NB4 (cell line): Measurements from ENCODE around the gene CPVL.

Experiments
- DNase-seq: peaks from one replicate; pipeline ENCODE4 v3.0.0; 2010; ENCODE audit warnings: low read depth
- H3K4me3 ChIP-seq: one replicate; pipeline ENCODE4 v1.5.1; 2011; ENCODE audit warnings: mild to moderate bottlenecking, low read depth, low read length, moderate library complexity
- CTCF ChIP-seq: IDR thresholded peaks from one replicate; pipeline ENCODE4 v1.5.1; 2012; ENCODE audit warnings: low read depth, low read length
- MAX ChIP-seq: IDR thresholded peaks from 2 replicates; pipeline ENCODE4 v1.6.1; 2011; ENCODE audit warnings: low read depth, low read length
- MYC ChIP-seq: IDR thresholded peaks from 2 replicates; pipeline ENCODE4 v1.6.1; 2011; ENCODE audit warnings: low read depth, low read length
- POLR2A ChIP-seq: IDR thresholded peaks from 2 replicates; pipeline ENCODE4 v1.6.1; 2011; ENCODE audit warnings: mild to moderate bottlenecking; ENCODE audit not compliant: insufficient read length; ENCODE audit errors: extremely low read depth

The CPVL gene

GRCh38 chr7:28980451-28981160 lies 165.7 kb downstream of the CPVL start:
- no peak overlapping the region for H3K4me3 ChIP-seq
- TF ChIP-seq CTCF: no peak
- no peak for TF ChIP-seq POLR2A
- TF ChIP-seq MYC: no peak
- TF ChIP-seq MAX: no peak
- no peak for DNase-seq

- TF ChIP-seq MAX: no peak
- no peak for TF ChIP-seq CTCF
- no peak for TF ChIP-seq MYC
- no peak for TF ChIP-seq POLR2A
- no peak for DNase-seq
- no peak overlapping the region for H3K4me3 ChIP-seq
Observed at GRCh38 chr7:28979776-28980175, 166.6 kb downstream of the CPVL start.

- DNase-seq: no peak
- no peak overlapping the region for H3K4me3 ChIP-seq
- TF ChIP-seq MYC (no peak), CTCF (no peak), POLR2A (no peak)
Observed at GRCh38 chr7:28977881-28978280, 168.5 kb downstream of the CPVL start.

GRCh38 chr7:28976022-28976421 lies 170.3 kb downstream of the CPVL start:
- no peak for DNase-seq
- no peak for TF ChIP-seq MYC
- TF ChIP-seq POLR2A: no peak
- no peak for TF ChIP-seq CTCF
- no peak for TF ChIP-seq MAX
- no peak overlapping the region for H3K4me3 ChIP-seq

GRCh38 chr7:28973591-28973990 lies 172.7 kb downstream of the CPVL start:
- H3K4me3 ChIP-seq: no peak overlapping the region
- DNase-seq: no peak
- TF ChIP-seq MAX (no peak), CTCF (no peak), MYC (no peak), POLR2A (no peak)

GRCh38 chr7:28964056-28964455 lies 182.3 kb downstream of the CPVL start:
- no peak overlapping the region for H3K4me3 ChIP-seq
- no peak for TF ChIP-seq POLR2A
- TF ChIP-seq MAX: no peak
- TF ChIP-seq CTCF: no peak
- TF ChIP-seq MYC: no peak
- DNase-seq: no peak
